Common myeloid progenitor, CD34-positive (primary cell): ENCODE results near the gene ALDH1A3. TPM values are rescaled to one million over a fixed set of nuclear protein-coding genes. Genes with fewer than 3 reads are reported as not detected.

ENCODE experiments used
- CTCF ChIA-PET: fragments of 350-600 bp; sonication (Branson Sonifier 250); formaldehyde crosslinking; loops from one replicate; lab custom pipeline; 2021; ENCODE audit warnings: antibody characterized with exemption; lab: Charles Lee
- POLR2A ChIA-PET: fragments of 350-600 bp; sonication (Branson Sonifier 250); formaldehyde crosslinking; loops from one replicate; lab custom pipeline; 2021; ENCODE audit warnings: antibody characterized with exemption; lab: Charles Lee
- DNase-seq, 3 donors: peaks; one replicate each; pipeline versions ENCODE4 v3.0.0 to v3.0.0-alpha.2; 2013
- H3K27ac ChIP-seq, 2 experiments: 1 replicate in 1 of 2; 2 replicates in 1 of 2; pipeline ENCODE4 v1.7.0; 2013; ENCODE audit warnings: inconsistent platforms in 2 of 2, low read length in 2 of 2, mild to moderate bottlenecking in 2 of 2, low read depth in 1 of 2, moderate library complexity in 1 of 2; ENCODE audit not compliant: severe bottlenecking in 2 of 2, insufficient read depth in 1 of 2, poor library complexity in 1 of 2
- H3K27me3 ChIP-seq, 5 experiments: replicated peaks in 2 of 5; 1 replicate in 3 of 5; 2 replicates in 2 of 5; pipeline versions ENCODE4 v1.6.1 to v1.7.0; 2013; ENCODE audit warnings: low read length in 4 of 5, mild to moderate bottlenecking in 2 of 5, moderate library complexity in 2 of 5, inconsistent platforms in 1 of 5; ENCODE audit not compliant: insufficient read depth in 5 of 5, control insufficient read depth in 4 of 5
- H3K36me3 ChIP-seq, 4 experiments: 1 replicate in 2 of 4; 2 replicates in 2 of 4; pipeline versions ENCODE4 v1.6.1 to v1.7.0; 2013; ENCODE audit warnings: low read length in 3 of 4, control low read depth in 1 of 4, mild to moderate bottlenecking in 1 of 4; ENCODE audit not compliant: control insufficient read depth in 4 of 4, insufficient read depth in 4 of 4
- H3K4me1 ChIP-seq, 4 experiments: 1 replicate in 3 of 4; 2 replicates in 1 of 4; pipeline versions ENCODE4 v1.6.1 to v1.7.1; 2013; ENCODE audit warnings: low read length in 3 of 4, mild to moderate bottlenecking in 3 of 4, control low read depth in 1 of 4, inconsistent platforms in 1 of 4, moderate library complexity in 1 of 4; ENCODE audit not compliant: control insufficient read depth in 4 of 4, insufficient read depth in 4 of 4; ENCODE audit errors: control extremely low read depth in 1 of 4
- H3K4me3 ChIP-seq, 7 experiments: 1 replicate in 4 of 7; 2 replicates in 3 of 7; pipeline versions ENCODE4 v1.5.1 to v1.7.0; 2013; ENCODE audit warnings: mild to moderate bottlenecking in 7 of 7, low read length in 6 of 7, moderate library complexity in 6 of 7, inconsistent platforms in 2 of 7, low read depth in 2 of 7, control low read depth in 1 of 7; ENCODE audit not compliant: insufficient read depth in 4 of 7, control insufficient read depth in 1 of 7; ENCODE audit errors: extremely low read depth in 1 of 7
- H3K9me3 ChIP-seq, 5 experiments: 1 replicate in 4 of 5; 2 replicates in 1 of 5; pipeline versions ENCODE4 v1.6.1 to v1.7.1; 2013; ENCODE audit warnings: low read length in 4 of 5, mild to moderate bottlenecking in 2 of 5, inconsistent platforms in 1 of 5, low read depth in 1 of 5, moderate library complexity in 1 of 5; ENCODE audit not compliant: control insufficient read depth in 4 of 5, insufficient read depth in 2 of 5; ENCODE audit errors: control extremely low read depth in 1 of 5
- WGBS: methylation state at CpG from one replicate; pipeline ENCODE4 v1.1.5; 2013; ENCODE audit not compliant: insufficient coverage; 5-methylcytosine and 5-hydroxymethylcytosine counted together
- polyA plus RNA-seq: library from polyadenylated mRNA; unstranded; fragments of 120-200 nt; gene quantifications from one replicate; pipeline ENCODE4 v1.2.1, GENCODE V29; 2013

ALDH1A3 gene
- 0.03 TPM for polyA plus RNA-seq

DNA sequence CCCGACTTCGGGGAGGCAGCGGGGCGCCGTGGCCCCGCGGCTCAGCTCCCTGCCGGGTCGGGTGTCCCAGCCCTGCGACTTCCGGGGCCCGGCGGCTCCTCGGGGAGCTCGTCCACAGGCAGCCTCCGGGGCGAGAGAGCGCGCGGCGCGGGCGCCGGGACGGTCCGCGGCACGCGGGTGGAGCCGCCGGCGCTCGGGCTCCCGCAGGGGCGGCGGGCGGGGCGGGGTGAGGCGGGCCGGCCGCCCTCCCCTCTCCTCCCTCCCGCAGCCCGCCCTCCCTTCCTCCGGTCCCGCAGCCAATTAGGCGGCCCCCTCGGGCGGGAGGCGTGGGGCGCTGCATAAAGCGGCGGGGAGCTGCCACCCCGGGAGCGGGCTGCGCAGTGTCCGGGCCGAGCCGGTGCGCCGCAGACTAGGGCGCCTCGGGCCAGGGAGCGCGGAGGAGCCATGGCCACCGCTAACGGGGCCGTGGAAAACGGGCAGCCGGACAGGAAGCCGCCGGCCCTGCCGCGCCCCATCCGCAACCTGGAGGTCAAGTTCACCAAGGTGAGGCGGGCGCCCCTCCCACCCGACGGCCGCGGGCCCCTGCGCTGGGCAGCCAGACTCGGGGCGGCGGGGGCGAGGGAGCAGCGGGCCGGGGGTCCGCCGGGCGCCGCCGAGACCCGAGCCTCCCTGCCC is at the start of gene ALDH1A3:
TSS of gene ALDH1A3 (plus strand) at position 368 of the 675 bp plus-strand sequence. CDS start at position 445, 77 bp downstream.
- Histone ChIP-seq H3K27me3 (peaks cover 15 to 97% (median 40%) of the 10 kb centered on the region in 5 experiments), H3K36me3 (no peaks in the 10 kb centered on the region), H3K4me1 (peaks cover 0 to 19% (median 11%) of the 10 kb centered on the region in 4 experiments), H3K4me3 (peak within 1 kb of the TSS; percentile 10 to 65 (median 54)), H3K9me3 (peaks cover 0 to 1% (median 0%) of the 10 kb centered on the region in 5 experiments), H3K27ac (no peak within 1 kb of the TSS)
- WGBS = 2% methylated on average over 76 of the region's 93 CpGs
- CTCF ChIA-PET = interaction anchor here (2.3 kb wide), 1 partner anchor 13 kb away, joined by 6 read pairs; no protein-coding TSS in a partner anchor
- peak in 2 of 3 donors; percentile 19 to 42 for DNase-seq
- POLR2A ChIA-PET = no interaction called here

DNA sequence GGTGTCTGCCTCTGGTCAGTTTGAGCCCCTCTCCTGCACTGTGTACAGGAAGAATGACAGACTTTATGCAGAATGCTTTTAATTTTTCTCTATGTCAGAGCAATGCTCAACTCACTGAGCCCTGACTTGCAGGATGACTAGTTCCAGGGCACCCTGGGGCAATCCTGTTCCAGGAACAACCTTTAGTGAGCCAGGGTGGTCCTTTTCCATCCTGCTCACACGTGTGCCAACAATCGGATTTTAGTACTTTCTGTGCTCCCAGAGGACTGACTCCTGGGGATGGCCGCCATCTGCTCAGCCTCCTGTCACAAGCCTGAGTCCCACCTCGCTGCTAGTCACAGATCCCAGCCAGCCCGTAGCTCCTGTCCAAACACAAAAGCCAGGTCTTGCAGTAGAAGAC is 48.2 kb upstream of the ALDH1A3 start:
- no peaks in the 10 kb centered on the region for H3K36me3 ChIP-seq
- POLR2A ChIA-PET = no interaction called here
- peaks cover 0 to 3% (median 2%) of the 10 kb centered on the region in 5 experiments for H3K27me3 ChIP-seq
- H3K9me3 ChIP-seq = peaks cover 0 to 4% (median 1%) of the 10 kb centered on the region in 5 experiments
- no peak overlapping the region for H3K4me3 ChIP-seq
- WGBS = 93% methylated on average over 4 of the region's 5 CpGs
- no peak overlapping the region for H3K27ac ChIP-seq
- DNase-seq = no peak
- CTCF ChIA-PET = no interaction called here
- H3K4me1 ChIP-seq = no peaks in the 10 kb centered on the region

DNA sequence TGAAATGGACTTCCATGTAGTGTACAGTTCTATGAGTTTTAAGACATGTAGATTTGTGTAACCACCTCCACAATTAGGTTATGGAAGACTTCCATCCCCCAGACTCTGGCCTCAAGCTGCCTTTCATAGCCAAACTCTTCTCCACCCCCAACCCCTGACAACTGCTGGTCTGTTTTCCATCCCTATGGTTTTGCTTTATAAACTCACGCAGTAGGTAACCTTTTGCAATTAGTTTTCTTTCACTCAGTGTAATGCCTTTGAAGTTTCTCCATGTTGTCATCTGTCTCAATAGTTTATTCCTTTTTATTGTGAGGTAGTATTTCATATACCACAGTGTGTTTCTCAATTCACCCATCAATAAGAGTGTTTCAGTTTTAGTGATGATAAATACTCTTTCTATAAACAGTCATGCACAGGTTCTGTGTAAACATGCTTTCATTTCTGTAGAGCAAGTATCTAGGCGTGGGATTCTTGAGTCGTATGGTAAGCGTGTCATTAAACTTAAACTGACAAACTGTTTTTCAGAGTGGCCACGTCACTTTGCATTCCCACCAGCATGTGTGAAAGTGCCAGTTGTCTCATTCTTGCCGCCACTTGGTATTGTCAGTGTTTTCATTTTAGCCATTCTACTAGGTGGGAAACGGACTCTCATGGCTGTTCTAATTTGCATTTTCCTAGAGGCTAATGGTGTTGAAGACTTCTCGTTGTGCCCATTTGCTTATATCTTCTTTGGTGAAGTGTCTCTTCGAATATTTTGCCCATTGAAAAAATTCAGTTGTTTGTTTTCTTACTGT is 47.3 kb upstream of the ALDH1A3 start:
- 90% methylated on average over 8 of the region's 9 CpGs for WGBS
- Histone ChIP-seq H3K27me3 (peaks cover 0 to 3% (median 2%) of the 10 kb centered on the region in 5 experiments), H3K4me3 (no peak overlapping the region), H3K27ac (no peak overlapping the region), H3K9me3 (peaks cover 0 to 4% (median 1%) of the 10 kb centered on the region in 5 experiments), H3K36me3 (no peaks in the 10 kb centered on the region), H3K4me1 (no peaks in the 10 kb centered on the region)
- DNase-seq = no peak
- ChIA-PET POLR2A (no interaction called here), CTCF (no interaction called here)

DNA sequence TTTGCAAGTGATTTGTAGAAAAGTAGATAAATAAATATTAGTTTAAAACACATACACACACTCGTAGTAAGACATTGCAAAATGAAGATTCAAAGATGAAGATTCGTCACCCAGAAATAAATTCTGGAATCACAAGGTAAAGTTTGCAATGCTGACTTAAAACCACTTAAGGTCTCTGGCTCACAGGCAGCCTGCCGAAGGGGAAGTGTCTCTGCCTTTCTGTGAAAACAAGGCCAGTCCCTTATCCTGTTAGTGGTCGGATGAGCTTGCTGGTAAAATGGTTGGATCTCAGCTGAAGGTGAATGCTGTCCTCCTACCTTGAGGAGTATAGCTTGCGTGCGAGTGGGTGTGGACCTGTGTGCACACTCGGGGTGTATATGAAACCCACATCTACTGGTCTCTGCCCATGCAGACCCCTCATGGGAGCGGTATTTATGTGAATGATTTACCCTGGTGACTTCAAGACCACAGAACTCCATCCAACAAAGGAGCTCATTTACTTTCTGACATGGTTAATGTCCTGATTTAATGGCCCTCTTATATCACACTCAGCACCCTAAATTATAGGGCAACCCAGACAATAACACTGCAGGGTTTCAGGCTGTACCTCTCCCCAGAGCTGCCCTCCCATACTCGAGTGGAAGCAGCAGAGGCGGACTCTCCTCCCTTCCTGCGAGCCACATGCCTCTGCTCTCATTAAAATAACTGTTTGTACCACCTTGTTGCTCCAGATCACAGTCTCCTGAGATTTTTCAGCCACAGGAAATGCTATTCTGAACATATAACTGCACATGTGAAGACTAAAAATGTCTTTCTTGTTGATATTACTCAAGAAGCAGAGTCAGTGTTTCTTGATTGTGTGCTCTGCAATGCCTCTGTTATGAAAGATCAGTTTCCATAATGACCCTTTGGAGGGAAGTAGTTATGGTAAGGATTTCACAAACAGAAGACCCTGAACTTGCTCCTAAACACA is 45.9 kb upstream of the ALDH1A3 start:
- no peaks in the 10 kb centered on the region for H3K4me1 ChIP-seq
- POLR2A ChIA-PET = no interaction called here
- peak in 2 of 3 donors; percentile 32 to 46 for DNase-seq
- no peaks in the 10 kb centered on the region for H3K36me3 ChIP-seq
- no peak overlapping the region for H3K4me3 ChIP-seq
- H3K27ac ChIP-seq = no peak overlapping the region
- CTCF ChIA-PET = interaction anchor here (1.2 kb wide), 1 partner anchor 13 kb away, joined by 3 read pairs; no protein-coding TSS in a partner anchor
- H3K27me3 ChIP-seq = peaks cover 0 to 3% (median 2%) of the 10 kb centered on the region in 5 experiments
- H3K9me3 ChIP-seq = no peaks in the 10 kb centered on the region
- 74% methylated on average over 11 of the region's 11 CpGs for WGBS

DNA sequence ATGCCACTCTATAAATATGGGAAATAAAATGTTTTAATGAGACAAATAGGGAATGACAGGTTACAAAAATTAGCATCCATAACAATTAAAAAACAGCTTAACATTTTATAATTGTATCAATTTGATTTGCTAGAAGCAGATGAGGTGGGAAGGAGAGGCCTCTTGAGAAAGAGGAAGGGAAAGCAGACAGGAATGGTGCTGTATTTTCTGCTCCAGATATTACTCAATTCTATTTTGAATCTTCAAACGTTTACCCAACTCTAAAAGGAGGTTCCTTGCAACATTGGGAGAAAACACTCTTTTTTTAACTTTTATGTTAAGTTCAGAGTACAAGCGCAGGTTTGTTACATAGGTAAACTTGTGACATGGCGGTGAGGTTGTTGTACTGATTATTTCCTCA is 44.9 kb upstream of the ALDH1A3 start:
- Histone ChIP-seq H3K4me1 (no peaks in the 10 kb centered on the region), H3K36me3 (no peaks in the 10 kb centered on the region), H3K27ac (no peak overlapping the region), H3K4me3 (no peak overlapping the region), H3K9me3 (no peaks in the 10 kb centered on the region), H3K27me3 (peaks cover 0 to 3% (median 2%) of the 10 kb centered on the region in 5 experiments)
- ChIA-PET CTCF (interaction anchor here (1.2 kb wide), 1 partner anchor 12 kb away, joined by 3 read pairs; no protein-coding TSS in a partner anchor), POLR2A (no interaction called here)
- WGBS = no CpG with 5 or more reads among the region's 3 CpGs
- DNase-seq = no peak

DNA sequence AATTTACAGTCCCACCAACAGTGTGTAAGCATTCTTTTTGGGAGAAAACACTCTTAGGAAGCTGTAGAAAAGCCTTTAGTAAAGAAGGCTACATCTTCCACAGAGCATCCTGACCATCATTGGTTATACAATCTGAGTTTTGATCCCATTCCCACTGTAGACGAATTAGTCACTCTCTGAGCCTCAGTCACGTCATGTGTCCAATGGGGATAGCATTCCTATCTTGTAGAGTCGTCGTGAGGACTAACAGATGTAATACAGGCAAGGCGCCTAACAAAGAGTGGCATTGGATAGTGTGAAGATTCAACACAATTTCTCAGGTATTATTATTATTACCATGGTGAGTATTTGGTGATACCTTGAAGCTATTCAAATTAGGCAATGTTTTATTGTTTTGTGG is 44.0 kb upstream of the ALDH1A3 start:
- 96% methylated on average over 4 of the region's 5 CpGs for WGBS
- Histone ChIP-seq H3K4me3 (no peak overlapping the region), H3K36me3 (no peaks in the 10 kb centered on the region), H3K9me3 (no peaks in the 10 kb centered on the region), H3K27me3 (peaks cover 0 to 4% (median under 1%) of the 10 kb centered on the region in 5 experiments), H3K27ac (no peak overlapping the region), H3K4me1 (no peaks in the 10 kb centered on the region)
- CTCF ChIA-PET = interaction anchor here (2.8 kb wide), 1 partner anchor 14 kb away, joined by 8 read pairs; no protein-coding TSS in a partner anchor
- no peak for DNase-seq
- POLR2A ChIA-PET = no interaction called here
